ENCODE measurements around the gene ZNRF1.
"Not testable (repeated sequence)": the region's sequence is repeated elsewhere in the genome, so short reads cannot be mapped to it uniquely, and the experiment has no call there.

Gene ZNRF1

GRCh38 chr16:74989864-74990263, 9.0 kb upstream of the ZNRF1 start:
- H3K4me1 Mint-ChIP-seq; H3K4me3 Mint-ChIP-seq; DNase-seq (ENCODE audit: low spot score in 2 of 2); H3K9me3 Mint-ChIP-seq; H3K27ac Mint-ChIP-seq (ENCODE audit: low read depth); H3K36me3 Mint-ChIP-seq (ENCODE audit: insufficient read depth); ATAC-seq (replicated peaks; ENCODE audit: extremely low read depth, poor library complexity, severe bottlenecking); H3K27me3 Mint-ChIP-seq: not testable (repeated sequence)

- Mint-ChIP-seq H3K4me1 (no peaks in the 10 kb centered on the region), H3K27ac (ENCODE audit: low read depth) (no peak overlapping the region), H3K36me3 (ENCODE audit: insufficient read depth) (no peaks in the 10 kb centered on the region), H3K27me3 (no peaks in the 10 kb centered on the region), H3K4me3 (no peak overlapping the region), H3K9me3 (no peaks in the 10 kb centered on the region)
- no peak for ATAC-seq (replicated peaks; ENCODE audit: extremely low read depth, poor library complexity, severe bottlenecking)
- no peak for DNase-seq (ENCODE audit: low spot score in 2 of 2)
Measured at GRCh38 chr16:74990832-74991231, 8.0 kb upstream of the ZNRF1 start.

GRCh38 chr16:74991268-74991592, 7.6 kb upstream of the ZNRF1 start:
- Mint-ChIP-seq H3K4me3 (no peak overlapping the region), H3K36me3 (ENCODE audit: insufficient read depth) (no peaks in the 10 kb centered on the region), H3K4me1 (no peaks in the 10 kb centered on the region), H3K27me3 (no peaks in the 10 kb centered on the region), H3K27ac (ENCODE audit: low read depth) (no peak overlapping the region), H3K9me3 (no peaks in the 10 kb centered on the region)
- no peak for ATAC-seq (replicated peaks; ENCODE audit: extremely low read depth, poor library complexity, severe bottlenecking)
- DNase-seq (ENCODE audit: low spot score in 2 of 2) = no peak

GRCh38 chr16:74991593-74992403, 7.0 kb upstream of the ZNRF1 start:
- no peak overlapping the region for H3K27ac Mint-ChIP-seq (ENCODE audit: low read depth)
- no peaks in the 10 kb centered on the region for H3K9me3 Mint-ChIP-seq
- no peaks in the 10 kb centered on the region for H3K27me3 Mint-ChIP-seq
- no peak for ATAC-seq (replicated peaks; ENCODE audit: extremely low read depth, poor library complexity, severe bottlenecking)
- no peak for DNase-seq (ENCODE audit: low spot score in 2 of 2)
- H3K36me3 Mint-ChIP-seq (ENCODE audit: insufficient read depth) = no peaks in the 10 kb centered on the region
- no peak overlapping the region for H3K4me3 Mint-ChIP-seq
- no peaks in the 10 kb centered on the region for H3K4me1 Mint-ChIP-seq

GRCh38 chr16:74995986-74996385, 2.8 kb upstream of the ZNRF1 start:
- H3K4me3 Mint-ChIP-seq = no peak overlapping the region
- ATAC-seq (replicated peaks; ENCODE audit: extremely low read depth, poor library complexity, severe bottlenecking) (no peak), DNase-seq (ENCODE audit: low spot score in 2 of 2) (no peak)
- peaks cover 16% of the 10 kb centered on the region for H3K4me1 Mint-ChIP-seq
- no peak overlapping the region for H3K27ac Mint-ChIP-seq (ENCODE audit: low read depth)
- no peaks in the 10 kb centered on the region for H3K27me3 Mint-ChIP-seq
- H3K9me3 Mint-ChIP-seq = no peaks in the 10 kb centered on the region
- H3K36me3 Mint-ChIP-seq (ENCODE audit: insufficient read depth) = peaks cover 7% of the 10 kb centered on the region

- Mint-ChIP-seq H3K9me3 (no peaks in the 10 kb centered on the region), H3K27me3 (no peaks in the 10 kb centered on the region), H3K36me3 (ENCODE audit: insufficient read depth) (peaks cover 7% of the 10 kb centered on the region), H3K4me1 (peaks cover 19% of the 10 kb centered on the region), H3K27ac (ENCODE audit: low read depth) (no peak overlapping the region), H3K4me3 (no peak overlapping the region)
- ATAC-seq (replicated peaks; ENCODE audit: extremely low read depth, poor library complexity, severe bottlenecking) = no peak
- no peak for DNase-seq (ENCODE audit: low spot score in 2 of 2)
Measured at GRCh38 chr16:74997042-74997491, 1.8 kb upstream of the ZNRF1 start.

GRCh38 chr16:74999219-74999608, 390 bp downstream of the ZNRF1 start:
- Mint-ChIP-seq H3K4me3 (peak overlapping the region; percentile 79), H3K4me1 (peaks cover 19% of the 10 kb centered on the region), H3K36me3 (ENCODE audit: insufficient read depth) (peaks cover 7% of the 10 kb centered on the region), H3K27me3 (no peaks in the 10 kb centered on the region), H3K27ac (ENCODE audit: low read depth) (no peak overlapping the region), H3K9me3 (no peaks in the 10 kb centered on the region)
- DNase-seq (ENCODE audit: low spot score in 2 of 2) = no peak
- ATAC-seq (replicated peaks; ENCODE audit: extremely low read depth, poor library complexity, severe bottlenecking) = peak; percentile 45

- peak; percentile 65 for ATAC-seq (replicated peaks; ENCODE audit: extremely low read depth, poor library complexity, severe bottlenecking)
- Mint-ChIP-seq H3K27ac (ENCODE audit: low read depth) (peak overlapping the region; percentile 38), H3K4me3 (peak overlapping the region; percentile 79), H3K27me3 (no peaks in the 10 kb centered on the region), H3K9me3 (no peaks in the 10 kb centered on the region), H3K4me1 (peaks cover 19% of the 10 kb centered on the region), H3K36me3 (ENCODE audit: insufficient read depth) (peaks cover 7% of the 10 kb centered on the region)
- peak; percentile 42 to 46 for DNase-seq (ENCODE audit: low spot score in 2 of 2)
Measured at GRCh38 chr16:74999609-75000480, 1.0 kb downstream of the ZNRF1 start.

- no peak overlapping the region for H3K27ac Mint-ChIP-seq (ENCODE audit: low read depth)
- H3K9me3 Mint-ChIP-seq = no peaks in the 10 kb centered on the region
- H3K36me3 Mint-ChIP-seq (ENCODE audit: insufficient read depth) = peaks cover 7% of the 10 kb centered on the region
- no peak for ATAC-seq (replicated peaks; ENCODE audit: extremely low read depth, poor library complexity, severe bottlenecking)
- H3K4me3 Mint-ChIP-seq = peak overlapping the region; percentile 79
- peaks cover 19% of the 10 kb centered on the region for H3K4me1 Mint-ChIP-seq
- no peaks in the 10 kb centered on the region for H3K27me3 Mint-ChIP-seq
- no peak for DNase-seq (ENCODE audit: low spot score in 2 of 2)
Measured at GRCh38 chr16:75000481-75001081, 1.8 kb downstream of the ZNRF1 start.

- no peak for ATAC-seq (replicated peaks; ENCODE audit: extremely low read depth, poor library complexity, severe bottlenecking)
- peaks cover 7% of the 10 kb centered on the region for H3K36me3 Mint-ChIP-seq (ENCODE audit: insufficient read depth)
- H3K4me3 Mint-ChIP-seq = no peak overlapping the region
- H3K9me3 Mint-ChIP-seq = no peaks in the 10 kb centered on the region
- no peak overlapping the region for H3K27ac Mint-ChIP-seq (ENCODE audit: low read depth)
- DNase-seq (ENCODE audit: low spot score in 2 of 2) = no peak
- H3K27me3 Mint-ChIP-seq = no peaks in the 10 kb centered on the region
- peaks cover 19% of the 10 kb centered on the region for H3K4me1 Mint-ChIP-seq
Measured at GRCh38 chr16:75002474-75002873, 3.6 kb downstream of the ZNRF1 start.

- no peaks in the 10 kb centered on the region for H3K27me3 Mint-ChIP-seq
- no peaks in the 10 kb centered on the region for H3K9me3 Mint-ChIP-seq
- peaks cover 15% of the 10 kb centered on the region for H3K4me1 Mint-ChIP-seq
- H3K4me3 Mint-ChIP-seq = no peak overlapping the region
- no peak overlapping the region for H3K27ac Mint-ChIP-seq (ENCODE audit: low read depth)
- no peak for ATAC-seq (replicated peaks; ENCODE audit: extremely low read depth, poor library complexity, severe bottlenecking)
- H3K36me3 Mint-ChIP-seq (ENCODE audit: insufficient read depth) = no peaks in the 10 kb centered on the region
- no peak for DNase-seq (ENCODE audit: low spot score in 2 of 2)
Measured at GRCh38 chr16:75003931-75004330, 5.1 kb downstream of the ZNRF1 start.

- DNase-seq (ENCODE audit: low spot score in 2 of 2) (no peak), ATAC-seq (replicated peaks; ENCODE audit: extremely low read depth, poor library complexity, severe bottlenecking) (no peak)
- Mint-ChIP-seq H3K36me3 (ENCODE audit: insufficient read depth) (no peaks in the 10 kb centered on the region), H3K27me3 (no peaks in the 10 kb centered on the region), H3K9me3 (no peaks in the 10 kb centered on the region), H3K4me1 (peaks cover 15% of the 10 kb centered on the region), H3K4me3 (no peak overlapping the region), H3K27ac (ENCODE audit: low read depth) (no peak overlapping the region)
Measured at GRCh38 chr16:75004460-75004859, 5.6 kb downstream of the ZNRF1 start.
